ENCODE measurements around the gene TMEM161B. TPM values are rescaled to one million over a fixed set of nuclear protein-coding genes. Genes with fewer than 3 reads are reported as not detected.

The TMEM161B gene
- total and polyA plus RNA-seq, 2 of the 13 experiments (the other 11 are each of a cell fraction or from before 2014, with no cell fraction given): 15.0 to 22.1 TPM

DNA sequence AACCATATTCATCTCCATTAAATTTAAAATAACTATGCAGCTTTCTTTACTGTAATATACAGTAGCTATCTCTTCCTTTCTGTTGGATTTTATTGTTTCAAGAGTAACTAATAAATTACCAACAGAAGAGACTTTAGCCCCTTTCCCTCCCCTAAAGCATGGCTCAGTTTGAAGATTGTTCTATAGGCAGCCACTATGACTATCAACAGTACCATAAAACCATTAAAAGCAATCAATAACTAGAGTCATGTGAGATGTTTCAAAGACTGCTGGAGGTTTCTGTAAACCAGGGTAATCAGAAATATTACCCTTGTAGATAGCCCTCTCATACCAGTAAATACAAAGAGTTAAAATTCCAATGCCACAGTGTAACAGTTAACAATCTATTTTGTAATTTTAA lies 73.0 kb downstream of the TMEM161B start (continued):
- TF ChIP-seq ELF4 (CRISPR knock-in tag; IDR thresholded peaks at IDR 0.05; ENCODE audit: borderline replicate concordance) (no peak), KMT2B (CRISPR knock-in tag; IDR thresholded peaks at IDR 0.05) (no peak)

DNA sequence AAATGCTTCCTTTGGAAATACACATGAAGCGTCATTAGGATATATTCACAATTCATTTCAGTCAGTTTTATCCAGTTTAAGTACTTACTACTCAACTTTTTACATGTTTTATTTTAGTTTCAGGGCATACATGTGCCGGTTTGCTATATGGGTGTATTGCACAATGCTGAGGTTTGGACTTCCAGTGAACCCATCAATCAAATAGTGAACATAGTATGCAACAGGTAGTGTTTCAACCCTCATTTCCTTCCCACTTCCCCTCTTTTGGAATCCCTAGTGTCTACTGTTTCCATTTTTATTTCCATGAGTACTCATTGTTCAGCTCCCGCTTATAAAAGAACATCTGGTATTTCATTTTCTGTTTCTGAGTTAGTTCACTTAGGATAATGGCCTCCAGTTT lies 74.7 kb downstream of the TMEM161B start:
- CTCF ChIA-PET (ENCODE audit: low intra/inter-chr PET ratio, low total read pairs): no interaction called here
- H3K36me3 ChIP-seq (replicated peaks in 1 of 2; ENCODE audit: control insufficient read depth in 1 of 2, insufficient read depth in 2 of 2, low read length in 2 of 2): peaks cover 2 to 8% of the 10 kb centered on the region in 2 experiments; a peak in 3 of 5 replicates

More for the DNA sequence above, 74.7 kb downstream of the TMEM161B start:
- in situ Hi-C loops (cut with HindIII; ENCODE audit: extremely low pct_ligation_motif_present, low pct_unique_long_range_greater_than_20kb) (no loop called here), intact Hi-C loops (cut with micrococcal nuclease; ENCODE audit: unreplicated experiment) (no loop called here)
- no peak for FAIRE-seq
- Histone ChIP-seq H4K20me1 (ENCODE audit: insufficient read depth, low read length) (no peaks in the 10 kb centered on the region), H2AFZ (ENCODE audit: low read length) (no peak overlapping the region), H3K4me3 (replicated peaks in 1 of 3; ENCODE audit: insufficient read depth in 1 of 3, low read depth in 2 of 3, low read length in 3 of 3) (no peak overlapping the region), H3K27me3 (ENCODE audit: control insufficient read depth in 1 of 2, insufficient read depth in 2 of 2, low read length in 2 of 2) (no peaks in the 10 kb centered on the region), H3K9me3 (ENCODE audit: low read length) (peaks cover 7% of the 10 kb centered on the region), H3K4me2 (ENCODE audit: low read depth, low read length) (no peak overlapping the region), H3K79me2 (ENCODE audit: insufficient read depth, low read length) (no peaks in the 10 kb centered on the region), H3K9ac (ENCODE audit: insufficient read depth, low read depth, low read length) (no peak overlapping the region), H3K27ac (ENCODE audit: extremely low read length, insufficient read depth, low read length) (no peak overlapping the region), H3K4me1 (ENCODE audit: insufficient read depth, low read length) (no peaks in the 10 kb centered on the region)
- ATAC-seq: no peak
- BruUV-seq (replicated peaks): no TSS peak
- DNase-seq (ENCODE audit: low spot score): no peak
- POLR2A ChIA-PET: no interaction called here
- TF ChIP-seq CEBPB (IDR thresholded peaks at IDR 0.05; ENCODE audit: borderline replicate concordance, low read depth, low read length) (peak; percentile 72; the same call in 1 of the 2 replicates), SALL1 (CRISPR knock-in tag; IDR thresholded peaks at IDR 0.05) (no peak), CEBPG (CRISPR knock-in tag; IDR thresholded peaks at IDR 0.05) (peak; percentile 15; the same call in 1 of the 2 replicates), ZNF547 (CRISPR knock-in tag; IDR thresholded peaks at IDR 0.05) (no peak), GABPB1 (CRISPR knock-in tag; IDR thresholded peaks at IDR 0.05) (no peak)
- TF ChIP-seq, protein P1, sequence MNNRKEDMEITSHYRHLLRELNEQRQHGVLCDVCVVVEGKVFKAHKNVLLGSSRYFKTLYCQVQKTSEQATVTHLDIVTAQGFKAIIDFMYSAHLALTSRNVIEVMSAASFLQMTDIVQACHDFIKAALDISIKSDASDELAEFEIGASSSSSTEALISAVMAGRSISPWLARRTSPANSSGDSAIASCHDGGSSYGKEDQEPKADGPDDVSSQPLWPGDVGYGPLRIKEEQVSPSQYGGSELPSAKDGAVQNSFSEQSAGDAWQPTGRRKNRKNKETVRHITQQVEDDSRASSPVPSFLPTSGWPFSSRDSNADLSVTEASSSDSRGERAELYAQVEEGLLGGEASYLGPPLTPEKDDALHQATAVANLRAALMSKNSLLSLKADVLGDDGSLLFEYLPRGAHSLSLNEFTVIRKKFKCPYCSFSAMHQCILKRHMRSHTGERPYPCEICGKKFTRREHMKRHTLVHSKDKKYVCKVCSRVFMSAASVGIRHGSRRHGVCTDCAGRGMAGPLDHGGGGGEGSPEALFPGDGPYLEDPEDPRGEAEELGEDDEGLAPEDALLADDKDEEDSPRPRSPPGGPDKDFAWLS (CRISPR knock-in tag; IDR thresholded peaks at IDR 0.05; ENCODE audit: borderline replicate concordance): no peak
- WGBS (ENCODE audit: low lambda C conversion rate): 89% methylated on average over 3 of the region's 3 CpGs

Measured in HepG2 (cell line).